LoVo (cell line): ENCODE measurements around the gene ABHD3.
A peak's percentile ranks its signal among the peaks of the same experiment; 100 is the strongest.
"Not testable (repeated sequence)": the region's sequence is repeated elsewhere in the genome, so short reads cannot be mapped to it uniquely, and the experiment has no call there.

Experiments
- DNase-seq: peaks from one replicate; pipeline ENCODE4 v3.0.0-alpha.2; 2016; ENCODE audit warnings: low spot score

The ABHD3 gene

DNA sequence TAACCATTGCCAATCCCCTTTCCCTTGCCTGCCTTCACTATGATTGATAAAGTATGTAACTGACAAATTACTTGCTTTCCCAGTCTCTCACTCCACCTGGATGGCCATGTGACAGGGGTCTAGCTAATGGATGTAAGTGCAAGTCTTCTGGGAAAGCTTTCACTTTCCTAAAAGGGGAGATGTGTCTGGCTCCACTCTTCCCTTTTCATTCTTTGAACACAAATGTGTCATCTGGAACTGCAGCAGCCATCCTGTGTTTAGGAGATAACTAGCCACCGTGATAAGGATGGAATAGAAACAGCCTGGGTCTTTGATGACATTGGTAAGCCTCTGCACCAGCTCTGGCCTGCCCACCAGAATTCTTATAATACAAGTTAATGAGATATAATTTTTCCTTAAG is 54.3 kb downstream of the ABHD3 start:
- no peak for DNase-seq

DNA sequence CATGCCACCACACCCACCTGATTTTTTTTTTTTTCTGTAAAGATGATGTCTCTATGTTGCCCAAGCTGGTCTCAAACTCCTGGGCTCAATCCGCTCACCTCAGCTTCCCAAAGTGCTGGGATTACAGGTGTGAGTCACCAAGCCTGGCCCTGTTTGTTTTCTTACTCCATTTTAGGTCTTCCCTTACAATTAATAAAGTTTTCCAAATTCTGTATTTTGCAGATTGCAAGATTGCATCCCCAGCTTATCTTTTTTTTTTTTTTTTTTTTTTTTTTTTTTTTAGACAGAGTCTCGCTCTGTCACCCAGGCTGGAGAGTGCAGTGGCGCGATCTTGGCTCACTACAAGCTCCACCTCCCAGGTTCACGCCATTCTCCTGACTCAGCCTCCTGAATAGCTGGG is 64.2 kb downstream of the ABHD3 start:
- DNase-seq: not testable (repeated sequence)

DNA sequence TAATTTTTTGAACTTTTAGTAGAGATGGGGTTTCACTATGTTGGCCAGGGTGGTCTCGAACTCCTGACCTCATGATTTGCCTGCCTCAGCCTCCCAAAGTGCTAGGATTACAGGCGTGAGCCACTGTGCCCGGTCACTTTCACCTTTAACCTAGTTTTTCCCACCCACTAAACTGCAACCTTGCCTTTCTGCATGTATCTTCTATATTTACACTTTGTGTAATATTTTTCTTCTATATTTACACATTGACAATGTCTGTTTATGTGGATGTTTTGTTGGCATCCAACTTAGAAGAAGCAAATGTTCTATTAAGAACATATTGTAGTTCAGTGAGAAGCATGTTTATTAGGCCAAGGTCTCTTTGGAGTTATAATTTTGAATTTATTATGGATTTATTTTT is 65.8 kb downstream of the ABHD3 start:
- no peak for DNase-seq

DNA sequence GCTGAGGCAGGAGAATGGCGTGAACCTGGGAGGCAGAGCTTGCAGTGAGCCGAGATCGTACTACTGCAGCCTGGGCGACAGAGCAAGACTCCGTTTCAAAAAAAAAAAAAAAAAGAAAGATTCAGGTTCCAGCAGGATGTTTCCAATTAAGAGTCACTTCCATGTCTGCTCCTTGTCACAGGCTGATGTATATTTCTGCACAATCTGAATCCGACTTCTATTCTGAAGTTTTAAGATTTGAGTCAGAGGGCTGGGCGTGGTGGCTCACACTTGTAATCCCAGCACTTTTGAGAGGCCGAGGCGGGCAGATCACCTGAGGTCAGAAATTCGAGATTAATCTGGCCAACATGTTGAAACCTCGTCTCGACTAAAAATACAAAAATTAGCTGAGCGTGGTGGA is 67.8 kb downstream of the ABHD3 start:
- DNase-seq: no peak

DNA sequence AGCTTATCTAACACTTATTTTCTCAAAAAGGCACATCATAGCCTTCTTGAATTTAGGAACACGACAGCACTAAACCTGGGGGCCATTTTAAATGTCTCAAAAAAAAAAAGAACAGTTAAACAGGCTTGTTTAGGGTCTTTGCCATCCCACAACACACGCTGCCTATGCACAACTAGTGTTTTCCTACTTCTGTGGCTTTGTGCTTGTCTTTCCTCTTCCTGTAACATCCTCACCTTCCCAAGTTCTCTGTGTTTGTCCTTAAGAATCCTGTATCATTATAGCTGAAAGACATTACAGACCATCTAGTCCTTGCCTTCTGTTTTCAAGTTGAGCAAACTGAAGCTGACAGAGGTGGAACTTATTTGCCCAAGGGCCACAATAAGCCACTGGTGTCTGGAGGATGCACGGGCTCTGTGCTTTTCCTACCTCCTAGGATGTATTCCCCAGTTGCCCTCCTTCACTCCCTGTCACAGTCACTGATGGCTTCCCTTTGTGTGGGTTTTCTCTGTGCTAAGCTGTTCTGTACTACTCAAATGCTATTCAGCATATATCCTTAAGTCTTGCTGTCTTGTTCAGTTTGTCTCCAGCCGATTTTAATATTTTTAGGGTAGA is 69.9 kb downstream of the ABHD3 start:
- no peak for DNase-seq

DNA sequence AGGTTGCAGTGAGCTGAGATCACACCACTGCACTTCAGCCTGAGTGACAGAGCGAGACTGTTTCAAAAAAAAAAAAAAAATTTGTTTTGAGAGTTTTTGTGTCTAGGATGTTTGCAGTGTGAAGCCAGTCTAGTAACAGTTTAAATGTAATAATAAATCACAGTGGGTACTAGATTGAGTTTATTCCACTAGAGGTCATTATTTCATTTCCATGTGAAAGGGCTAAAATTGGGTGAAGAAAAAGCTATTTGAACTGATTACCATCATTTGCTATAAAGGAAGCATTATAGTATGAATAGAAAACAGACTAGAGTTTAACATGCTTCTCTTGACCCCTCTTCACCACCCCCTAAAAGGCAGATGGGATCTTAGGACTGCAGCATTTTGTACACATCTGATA is 72.2 kb downstream of the ABHD3 start:
- no peak for DNase-seq

DNA sequence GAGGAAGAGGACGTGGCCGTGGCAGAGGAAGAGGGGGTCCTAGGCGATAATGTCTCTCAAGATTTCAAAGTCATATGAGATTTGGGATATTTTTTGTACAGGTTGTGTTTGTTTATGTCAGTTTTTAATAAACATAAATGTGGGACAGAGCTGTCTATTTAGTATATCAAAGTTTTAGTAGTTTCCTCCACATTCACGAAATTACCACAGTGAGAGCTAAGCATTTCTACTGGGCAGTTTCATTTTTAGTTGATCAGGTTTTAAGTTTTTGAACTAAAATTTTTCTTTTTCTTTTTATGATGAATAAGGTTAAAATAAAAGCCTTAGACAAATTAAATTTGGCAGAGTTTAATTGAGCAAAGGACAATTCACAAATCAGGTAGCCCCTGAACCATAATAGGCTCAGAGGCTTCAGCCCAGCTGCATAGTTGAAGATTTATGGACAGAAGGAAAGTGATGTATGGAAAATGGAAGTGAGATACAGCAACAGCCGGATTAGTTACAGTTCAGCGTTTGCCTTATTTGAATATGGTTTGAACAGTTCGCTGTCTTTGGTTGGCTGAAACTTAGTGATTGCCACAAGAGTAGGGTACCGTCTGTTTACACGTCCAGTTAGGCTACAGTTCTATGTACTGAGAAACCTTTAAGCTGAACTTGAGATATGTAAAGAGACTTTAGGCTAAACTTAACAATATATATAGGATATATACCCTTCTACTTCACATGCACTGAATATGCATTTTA is 75.3 kb downstream of the ABHD3 start:
- no peak for DNase-seq

GRCh38 chr18:21621640-21622039 is 82.9 kb downstream of the ABHD3 start:
- not testable (repeated sequence) for DNase-seq

DNA sequence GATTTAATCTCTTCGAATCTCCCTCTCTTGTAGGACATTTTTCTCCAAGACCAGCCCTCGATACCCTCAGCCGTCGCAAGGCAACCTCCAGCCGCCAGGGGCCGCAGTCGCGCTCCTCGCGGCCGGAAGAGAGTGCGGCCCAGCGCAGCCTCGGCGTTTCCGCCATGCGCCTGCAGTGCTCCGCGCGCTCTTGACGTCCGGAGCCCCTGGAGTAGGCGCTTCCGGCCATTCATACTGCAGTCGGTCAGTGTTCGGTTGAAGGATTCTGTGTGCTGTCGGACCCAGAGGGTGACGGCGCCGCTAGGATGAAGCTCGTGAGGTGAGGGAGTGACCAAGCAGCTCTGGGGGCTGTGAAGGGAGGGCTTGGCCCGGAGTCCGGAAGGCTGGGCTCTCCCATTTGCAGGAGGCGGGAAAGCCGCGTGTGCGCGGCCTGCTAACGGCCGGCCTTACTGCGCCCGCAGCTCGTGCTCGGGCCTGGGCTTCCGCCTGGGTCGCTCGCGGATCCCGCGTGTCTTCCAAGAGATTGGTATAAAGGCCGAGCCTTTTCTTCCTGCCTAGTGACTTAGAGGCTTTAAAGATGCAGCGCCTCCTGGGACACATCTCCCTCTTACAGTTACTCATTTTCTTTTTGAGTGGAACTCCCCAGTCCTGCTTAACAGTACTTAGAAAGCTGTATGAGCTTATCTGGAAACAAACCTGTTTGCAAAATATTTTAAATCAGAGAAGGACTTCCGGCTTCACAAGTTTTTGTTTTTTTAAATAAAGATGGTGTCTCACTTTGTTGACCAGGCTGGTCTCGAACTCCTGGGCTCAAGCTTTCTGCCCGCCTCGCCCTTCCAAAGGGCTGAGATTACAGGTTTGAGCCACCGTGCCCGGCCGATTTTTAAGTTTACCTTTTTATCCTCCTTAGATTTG is 92.2 kb downstream of the ABHD3 start, which contains the start of gene SNRPD1:
TSS of gene SNRPD1 (plus strand) at position 190 of the 915 bp plus-strand sequence. CDS start at position 306, 116 bp downstream.
- peak; percentile 92 for DNase-seq

DNA sequence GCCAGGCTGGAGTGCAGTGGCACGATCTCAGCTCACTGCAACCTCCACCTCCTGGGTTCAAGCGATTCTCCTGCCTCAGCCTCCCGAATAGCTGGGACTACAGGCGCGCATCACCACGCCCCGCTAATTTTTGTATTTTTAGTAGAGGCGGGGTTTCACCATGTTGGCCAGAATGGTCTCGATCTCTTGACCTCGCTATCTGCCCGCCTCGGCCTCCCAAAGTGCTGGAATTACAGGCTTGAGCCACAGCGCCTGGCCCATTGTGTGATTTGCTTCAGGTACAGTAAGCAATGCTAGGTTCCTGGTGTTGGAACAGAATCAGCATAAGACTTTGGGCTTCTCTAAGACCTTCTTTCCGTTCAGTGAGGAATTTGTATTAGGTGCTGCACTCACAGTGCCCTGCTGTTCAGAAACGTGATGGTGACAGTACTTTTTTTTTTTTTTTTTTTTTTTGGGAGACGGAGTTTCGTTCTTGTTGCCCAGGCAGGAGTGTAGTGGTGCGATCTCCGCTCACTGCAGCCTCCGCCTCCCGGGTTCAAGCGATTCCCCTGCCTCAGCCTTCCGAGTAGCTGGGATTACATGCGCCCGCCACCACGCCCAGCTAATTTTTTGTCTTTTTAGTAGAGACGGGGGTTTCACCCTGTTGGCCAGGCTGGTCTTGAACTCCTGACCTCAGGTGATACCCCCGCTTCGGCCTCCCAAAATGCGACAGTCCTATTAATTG is 93.0 kb downstream of the ABHD3 start:
- not testable (repeated sequence) for DNase-seq

DNA sequence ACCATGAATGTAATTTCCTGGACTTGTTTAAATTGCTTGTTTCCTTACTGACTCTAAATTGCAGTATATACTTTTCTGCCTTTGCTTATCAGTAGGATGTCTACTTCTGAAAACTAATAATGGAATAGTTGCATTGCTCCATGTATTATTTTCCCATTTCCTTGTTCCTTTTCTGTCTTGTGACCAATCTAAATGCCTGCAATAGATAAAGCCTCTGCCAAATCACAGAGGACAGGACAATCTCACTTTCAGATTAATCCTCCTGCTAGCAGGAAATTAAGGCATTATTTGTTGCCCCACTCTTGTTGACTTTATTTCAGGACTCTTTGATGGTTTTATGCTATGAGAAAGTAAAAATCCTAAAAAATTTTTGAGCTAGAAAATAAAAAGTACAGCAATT is 99.4 kb downstream of the ABHD3 start:
- DNase-seq: no peak

- DNase-seq: no peak
Observed at GRCh38 chr18:21604671-21605070, 99.9 kb downstream of the ABHD3 start.

DNA sequence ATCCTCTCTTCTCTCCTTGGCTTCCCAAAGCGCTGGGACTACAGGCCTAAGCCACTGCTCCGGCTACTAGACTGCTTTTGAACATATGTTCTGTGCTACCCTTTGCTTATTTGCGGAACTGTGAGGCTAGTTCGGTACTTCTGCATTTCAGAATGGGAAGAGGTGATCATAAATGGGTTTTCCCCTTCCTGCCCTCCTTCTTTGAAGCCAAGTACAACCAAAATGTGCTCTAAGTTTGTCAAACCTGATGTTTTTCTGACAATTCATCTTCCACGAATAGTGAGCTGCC is 102.3 kb downstream of the ABHD3 start:
- no peak for DNase-seq
